ENCODE results near the gene RASL11A.
"Not testable (repeated sequence)": the region's sequence is repeated elsewhere in the genome, so short reads cannot be mapped to it uniquely, and the experiment has no call there.

RASL11A gene

GRCh38 chr13:27267596-27267995 lies 3.0 kb upstream of the RASL11A start:
- no peak for DNase-seq (ENCODE audit: low read depth in 2 of 2)

GRCh38 chr13:27269114-27269665 lies 1.4 kb upstream of the RASL11A start:
- no peak for DNase-seq (ENCODE audit: low read depth in 2 of 2)

- DNase-seq (ENCODE audit: low read depth in 2 of 2) = no peak
Observed at GRCh38 chr13:27271570-27272096, 1.0 kb downstream of the RASL11A start.

GRCh38 chr13:27273658-27274425 lies 3.2 kb downstream of the RASL11A start:
- DNase-seq (ENCODE audit: low read depth in 2 of 2) = no peak

- DNase-seq (ENCODE audit: low read depth in 2 of 2) = no peak
Observed at GRCh38 chr13:27274631-27275030, 4.0 kb downstream of the RASL11A start.

- DNase-seq (ENCODE audit: low read depth in 2 of 2) = no peak
Observed at GRCh38 chr13:27276188-27276587, 5.6 kb downstream of the RASL11A start.

- no peak for DNase-seq (ENCODE audit: low read depth in 2 of 2)
Observed at GRCh38 chr13:27279506-27279905, 8.9 kb downstream of the RASL11A start.

GRCh38 chr13:27280009-27280656 lies 9.5 kb downstream of the RASL11A start:
- DNase-seq (ENCODE audit: low read depth in 2 of 2) = no peak

GRCh38 chr13:27280841-27281240 lies 10.2 kb downstream of the RASL11A start:
- DNase-seq (ENCODE audit: low read depth in 2 of 2) = no peak

- no peak for DNase-seq (ENCODE audit: low read depth in 2 of 2)
Observed at GRCh38 chr13:27281420-27281819, 10.8 kb downstream of the RASL11A start.

- no peak for DNase-seq (ENCODE audit: low read depth in 2 of 2)
Observed at GRCh38 chr13:27283906-27284493, 13.4 kb downstream of the RASL11A start.

GRCh38 chr13:27288392-27288791 lies 17.8 kb downstream of the RASL11A start:
- no peak for DNase-seq (ENCODE audit: low read depth in 2 of 2)

- no peak for DNase-seq (ENCODE audit: low read depth in 2 of 2)
Observed at GRCh38 chr13:27289011-27289665, 18.5 kb downstream of the RASL11A start.

- DNase-seq (ENCODE audit: low read depth in 2 of 2) = no peak
Observed at GRCh38 chr13:27290715-27291114, 20.1 kb downstream of the RASL11A start.

- not testable (repeated sequence) for DNase-seq (ENCODE audit: low read depth in 2 of 2)
Observed at GRCh38 chr13:27291967-27292366, 21.3 kb downstream of the RASL11A start.

GRCh38 chr13:27293076-27293691 lies 22.6 kb downstream of the RASL11A start:
- no peak for DNase-seq (ENCODE audit: low read depth in 2 of 2)

- no peak for DNase-seq (ENCODE audit: low read depth in 2 of 2)
Observed at GRCh38 chr13:27293873-27294515, 23.4 kb downstream of the RASL11A start.

GRCh38 chr13:27295096-27295495 lies 24.5 kb downstream of the RASL11A start:
- DNase-seq (ENCODE audit: low read depth in 2 of 2) = no peak

GRCh38 chr13:27295660-27296059 lies 25.0 kb downstream of the RASL11A start:
- DNase-seq (ENCODE audit: low read depth in 2 of 2) = no peak

GRCh38 chr13:27296496-27296895 lies 25.9 kb downstream of the RASL11A start:
- no peak for DNase-seq (ENCODE audit: low read depth in 2 of 2)

- DNase-seq (ENCODE audit: low read depth in 2 of 2) = no peak
Observed at GRCh38 chr13:27298849-27299248, 28.2 kb downstream of the RASL11A start.

Measured in stimulated activated CD8-positive, alpha-beta memory T cell treated with anti-CD3 and anti-CD28 coated beads, Interleukin-2, amount 100 ng/mL, for 1 hour (primary cell).